ENCODE data around the gene HIPK1.
"Not testable (repeated sequence)": the region's sequence is repeated elsewhere in the genome, so short reads cannot be mapped to it uniquely, and the experiment has no call there.

HIPK1 gene

DNA sequence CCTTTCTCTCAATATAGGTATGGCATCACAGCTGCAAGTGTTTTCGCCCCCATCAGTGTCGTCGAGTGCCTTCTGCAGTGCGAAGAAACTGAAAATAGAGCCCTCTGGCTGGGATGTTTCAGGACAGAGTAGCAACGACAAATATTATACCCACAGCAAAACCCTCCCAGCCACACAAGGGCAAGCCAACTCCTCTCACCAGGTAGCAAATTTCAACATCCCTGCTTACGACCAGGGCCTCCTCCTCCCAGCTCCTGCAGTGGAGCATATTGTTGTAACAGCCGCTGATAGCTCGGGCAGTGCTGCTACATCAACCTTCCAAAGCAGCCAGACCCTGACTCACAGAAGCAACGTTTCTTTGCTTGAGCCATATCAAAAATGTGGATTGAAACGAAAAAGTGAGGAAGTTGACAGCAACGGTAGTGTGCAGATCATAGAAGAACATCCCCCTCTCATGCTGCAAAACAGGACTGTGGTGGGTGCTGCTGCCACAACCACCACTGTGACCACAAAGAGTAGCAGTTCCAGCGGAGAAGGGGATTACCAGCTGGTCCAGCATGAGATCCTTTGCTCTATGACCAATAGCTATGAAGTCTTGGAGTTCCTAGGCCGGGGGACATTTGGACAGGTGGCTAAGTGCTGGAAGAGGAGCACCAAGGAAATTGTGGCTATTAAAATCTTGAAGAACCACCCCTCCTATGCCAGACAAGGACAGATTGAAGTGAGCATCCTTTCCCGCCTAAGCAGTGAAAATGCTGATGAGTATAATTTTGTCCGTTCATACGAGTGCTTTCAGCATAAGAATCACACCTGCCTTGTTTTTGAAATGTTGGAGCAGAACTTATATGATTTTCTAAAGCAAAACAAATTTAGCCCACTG is 11.5 kb downstream of the HIPK1 start:
- in situ Hi-C loops (cut with MboI; ENCODE audit: low pct_unique_long_range_greater_than_20kb, low sequenced_read_pairs), result no loop called here
- DNase-seq, result peak; percentile 68

DNA sequence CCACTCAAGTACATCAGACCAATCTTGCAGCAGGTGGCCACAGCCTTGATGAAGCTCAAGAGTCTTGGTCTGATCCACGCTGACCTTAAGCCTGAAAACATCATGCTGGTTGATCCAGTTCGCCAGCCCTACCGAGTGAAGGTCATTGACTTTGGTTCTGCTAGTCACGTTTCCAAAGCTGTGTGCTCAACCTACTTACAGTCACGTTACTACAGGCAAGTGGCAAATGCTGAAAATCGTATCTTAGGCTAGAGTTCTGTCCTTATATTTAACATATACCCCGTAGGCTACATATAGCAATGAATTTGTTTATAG is 12.1 kb downstream of the HIPK1 start:
- DNase-seq, result no peak
- in situ Hi-C loops (cut with MboI; ENCODE audit: low pct_unique_long_range_greater_than_20kb, low sequenced_read_pairs), result no loop called here

DNA sequence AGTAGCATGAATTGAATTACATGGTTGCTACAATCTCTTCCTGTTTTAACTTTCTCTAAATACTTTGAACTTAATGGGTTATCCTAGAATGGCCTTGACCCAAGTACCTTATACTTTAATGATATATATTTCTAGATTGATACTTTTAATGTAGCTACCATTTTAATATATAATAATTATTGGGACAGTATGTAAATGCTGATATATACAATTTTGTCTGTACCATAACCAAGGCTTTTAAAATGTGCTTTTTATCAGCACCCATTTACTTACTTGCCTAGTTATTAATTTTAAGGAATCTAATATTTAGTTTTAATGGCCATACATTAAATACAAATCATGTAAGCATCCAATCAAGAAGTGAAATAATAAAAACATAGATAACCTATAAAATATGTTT is 13.4 kb downstream of the HIPK1 start:
- in situ Hi-C loops (cut with MboI; ENCODE audit: low pct_unique_long_range_greater_than_20kb, low sequenced_read_pairs), result no loop called here
- DNase-seq, result no peak

DNA sequence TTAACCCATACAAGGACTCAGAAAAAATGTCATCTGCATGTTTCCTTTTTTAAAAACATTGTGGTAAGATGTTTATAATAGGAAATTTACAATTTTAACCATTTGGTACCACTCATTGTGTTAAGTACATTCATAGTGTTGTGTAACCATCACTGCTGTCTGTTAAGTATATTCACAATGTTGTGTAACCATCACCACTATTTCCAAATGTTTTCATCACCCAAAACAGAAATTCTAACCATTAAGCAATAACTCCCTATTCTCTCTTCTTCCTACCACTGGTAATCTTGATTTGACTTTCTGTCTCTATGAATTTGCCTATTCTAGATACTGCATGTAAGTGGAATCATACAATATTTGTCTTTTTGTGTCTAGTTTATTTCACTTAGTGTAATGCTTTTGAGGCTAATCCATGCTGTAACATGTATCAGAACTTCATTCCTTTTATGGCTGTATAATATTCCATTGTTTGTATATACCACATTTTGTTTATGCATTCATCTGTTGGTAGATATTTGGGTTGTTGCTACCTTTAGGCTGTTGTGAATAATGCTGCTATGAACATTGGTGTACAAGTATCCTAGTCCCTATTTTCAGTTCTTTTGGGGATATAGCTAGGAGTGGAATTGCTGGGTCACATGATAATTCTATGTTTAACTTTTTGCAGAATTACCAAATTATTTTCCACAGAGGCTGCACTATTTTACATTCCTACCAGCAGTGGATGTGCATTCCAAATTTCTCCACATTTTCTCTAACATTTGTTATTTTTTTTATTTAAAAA is 14.1 kb downstream of the HIPK1 start:
- in situ Hi-C loops (cut with MboI; ENCODE audit: low pct_unique_long_range_greater_than_20kb, low sequenced_read_pairs), result no loop called here
- no peak for DNase-seq

DNA sequence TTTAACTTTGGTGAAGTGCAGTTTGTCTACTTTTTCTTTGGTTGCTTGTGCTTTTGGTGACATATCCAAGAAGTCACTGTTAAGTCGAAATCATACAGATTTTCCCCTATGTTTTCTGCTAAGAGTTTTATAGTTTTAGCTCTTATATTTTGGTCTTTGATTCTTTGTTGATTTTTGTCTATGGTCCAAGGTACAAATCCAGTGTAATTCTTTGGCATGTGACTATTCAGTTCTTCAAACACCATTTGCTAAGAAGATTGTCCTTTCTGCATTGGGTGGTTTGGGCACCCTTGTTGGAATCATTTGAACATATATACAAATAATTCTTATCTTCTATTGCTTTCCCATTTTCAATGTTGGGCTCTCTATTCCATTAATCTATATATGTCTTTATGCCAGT is 16.2 kb downstream of the HIPK1 start:
- in situ Hi-C loops (cut with MboI; ENCODE audit: low pct_unique_long_range_greater_than_20kb, low sequenced_read_pairs), result no loop called here
- no peak for DNase-seq

DNA sequence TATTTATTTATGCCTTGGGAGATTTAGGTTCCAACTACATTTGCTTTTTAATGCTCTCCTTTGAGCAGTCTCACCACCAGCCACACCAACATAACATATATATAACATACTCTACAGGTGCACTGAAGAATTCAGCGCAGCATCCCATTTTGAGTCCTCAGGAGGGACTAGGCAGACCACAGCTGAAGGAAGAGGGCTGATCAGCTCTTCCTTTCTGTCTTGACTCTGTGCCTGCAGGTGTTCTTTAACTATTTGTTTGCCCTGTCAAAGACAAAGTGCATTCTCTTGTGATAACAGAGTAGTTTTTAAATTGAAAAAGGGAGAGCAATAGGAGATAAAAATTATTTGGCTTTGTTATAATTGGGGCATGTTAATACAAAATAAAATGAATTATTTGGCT is 17.0 kb downstream of the HIPK1 start:
- in situ Hi-C loops (cut with MboI; ENCODE audit: low pct_unique_long_range_greater_than_20kb, low sequenced_read_pairs), result no loop called here
- DNase-seq, result no peak

DNA sequence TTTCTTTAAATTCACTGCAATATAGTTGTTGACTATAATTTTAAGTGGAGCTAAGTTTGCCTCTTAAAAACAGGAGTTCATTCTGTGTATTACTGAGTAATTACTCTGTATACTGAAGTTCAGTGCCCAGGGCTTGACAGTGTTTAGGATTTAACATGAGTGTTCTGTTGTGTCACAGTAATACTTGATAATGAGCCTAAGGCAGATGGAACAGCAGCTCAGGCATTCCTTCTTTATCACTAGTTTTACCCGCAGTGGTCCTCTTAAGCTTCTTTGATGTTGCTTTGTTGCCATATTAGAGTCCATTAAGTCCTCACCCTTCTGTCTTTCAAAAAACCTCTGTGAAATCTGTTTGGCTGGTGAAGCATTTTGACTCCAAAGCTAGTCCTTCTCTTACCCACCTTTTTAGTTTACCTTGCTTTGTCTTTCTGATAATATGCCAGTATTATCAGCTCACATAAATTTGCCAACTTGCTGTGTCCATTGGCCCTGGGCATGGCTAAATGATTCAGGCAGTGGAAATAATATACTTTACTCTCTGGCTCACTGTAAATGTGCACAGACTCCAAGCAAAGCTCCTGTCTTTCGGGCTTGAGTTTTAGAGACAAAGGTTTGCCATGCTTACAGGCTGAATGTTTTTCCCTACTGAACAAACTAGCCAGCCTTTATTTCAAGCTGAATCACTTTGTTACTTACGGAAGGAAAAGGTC is 17.7 kb downstream of the HIPK1 start:
- DNase-seq, result no peak
- in situ Hi-C loops (cut with MboI; ENCODE audit: low pct_unique_long_range_greater_than_20kb, low sequenced_read_pairs), result no loop called here

DNA sequence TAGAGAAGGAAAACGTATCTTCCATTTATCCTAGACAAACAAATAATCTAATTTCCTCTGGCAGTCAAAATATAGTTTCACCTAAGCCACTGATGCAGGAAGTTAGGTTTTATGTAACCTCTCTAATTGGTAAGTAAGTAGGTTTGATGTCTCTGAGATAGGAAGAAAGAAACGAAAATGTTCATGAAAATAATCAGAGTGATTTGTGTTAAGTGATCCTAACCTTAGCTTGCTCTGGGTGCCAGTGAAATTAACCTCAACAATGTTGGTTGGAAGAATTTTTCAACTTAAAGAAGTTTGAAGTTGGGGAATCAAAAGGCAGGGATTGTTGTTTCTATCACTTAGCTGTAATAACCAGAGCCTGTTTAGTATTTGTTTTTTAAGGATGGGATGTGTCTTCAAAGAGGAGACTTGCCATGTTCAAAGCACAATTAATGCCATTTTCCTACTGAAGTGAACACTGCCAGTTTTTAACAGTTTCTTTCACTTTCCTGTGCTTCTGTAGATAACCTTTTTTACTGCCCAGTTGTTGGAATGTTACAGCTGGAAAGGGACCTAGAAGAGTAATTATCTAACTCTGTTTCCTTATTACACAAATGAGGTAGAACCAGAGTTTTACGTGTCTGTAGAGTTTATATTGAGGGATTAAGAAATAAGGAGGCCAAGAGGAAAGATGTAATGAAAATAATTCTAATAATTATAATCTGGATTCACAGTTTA is 18.4 kb downstream of the HIPK1 start:
- no peak for DNase-seq
- in situ Hi-C loops (cut with MboI; ENCODE audit: low pct_unique_long_range_greater_than_20kb, low sequenced_read_pairs), result no loop called here

DNA sequence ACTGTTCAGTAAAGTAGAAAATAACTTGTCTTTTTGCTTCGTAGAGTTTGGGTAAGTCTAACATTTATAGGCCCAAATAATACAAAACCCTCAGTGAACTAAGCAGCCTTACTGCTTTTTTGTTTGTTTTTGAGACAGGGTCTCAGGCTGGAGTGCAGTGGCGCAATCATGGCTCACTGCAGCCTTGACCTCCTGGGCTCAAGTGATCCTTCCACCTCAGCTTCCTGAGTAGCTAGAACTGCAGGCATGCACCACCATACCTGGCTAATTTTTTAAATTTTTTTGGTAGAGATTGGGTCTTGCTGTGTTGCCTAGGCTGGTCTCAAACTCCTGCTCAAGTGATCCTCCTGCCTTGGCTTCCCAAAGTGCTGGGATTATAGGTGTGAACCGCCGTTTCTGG is 19.0 kb downstream of the HIPK1 start:
- DNase-seq; in situ Hi-C loops (cut with MboI; ENCODE audit: low pct_unique_long_range_greater_than_20kb, low sequenced_read_pairs): not testable (repeated sequence)

DNA sequence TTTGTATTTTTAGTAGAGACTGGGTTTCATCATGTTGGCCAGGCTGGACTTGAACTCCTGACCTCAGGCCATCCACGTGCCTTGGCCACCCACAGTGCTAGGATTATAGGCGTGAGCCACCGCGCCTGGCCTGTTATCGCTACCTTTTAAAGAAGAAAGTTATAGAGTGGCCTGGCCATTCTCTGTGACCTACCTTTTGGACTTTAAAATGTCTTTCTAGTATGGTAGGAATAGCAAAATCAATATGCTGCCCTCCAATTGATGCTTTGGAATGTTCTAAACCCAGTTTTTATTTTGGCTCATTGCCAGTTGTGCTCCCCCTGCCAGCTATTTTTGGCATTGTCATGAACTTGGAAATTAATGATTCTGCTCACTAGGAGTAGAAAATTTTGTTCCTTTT is 19.9 kb downstream of the HIPK1 start:
- peak; percentile 36 for DNase-seq
- in situ Hi-C loops (cut with MboI; ENCODE audit: low pct_unique_long_range_greater_than_20kb, low sequenced_read_pairs), result no loop called here

DNA sequence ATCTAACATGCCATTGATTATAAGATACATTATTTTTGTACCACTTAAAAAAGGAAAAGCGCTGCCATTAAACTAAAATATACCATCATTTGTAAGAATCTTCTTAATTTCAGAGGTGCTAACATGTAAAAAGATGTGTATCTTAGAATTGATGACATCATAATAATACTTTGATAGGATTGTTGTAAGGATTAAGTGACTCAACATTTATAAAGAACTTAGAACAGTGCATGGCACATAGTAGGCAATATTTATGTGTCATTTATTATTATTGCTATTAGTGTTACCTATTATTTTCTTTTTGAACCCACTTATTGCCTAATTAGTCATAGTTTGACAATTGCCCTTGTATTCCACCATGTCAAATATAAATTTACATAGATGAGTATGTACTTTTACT is 21.8 kb downstream of the HIPK1 start:
- in situ Hi-C loops (cut with MboI; ENCODE audit: low pct_unique_long_range_greater_than_20kb, low sequenced_read_pairs), result no loop called here
- DNase-seq, result no peak

DNA sequence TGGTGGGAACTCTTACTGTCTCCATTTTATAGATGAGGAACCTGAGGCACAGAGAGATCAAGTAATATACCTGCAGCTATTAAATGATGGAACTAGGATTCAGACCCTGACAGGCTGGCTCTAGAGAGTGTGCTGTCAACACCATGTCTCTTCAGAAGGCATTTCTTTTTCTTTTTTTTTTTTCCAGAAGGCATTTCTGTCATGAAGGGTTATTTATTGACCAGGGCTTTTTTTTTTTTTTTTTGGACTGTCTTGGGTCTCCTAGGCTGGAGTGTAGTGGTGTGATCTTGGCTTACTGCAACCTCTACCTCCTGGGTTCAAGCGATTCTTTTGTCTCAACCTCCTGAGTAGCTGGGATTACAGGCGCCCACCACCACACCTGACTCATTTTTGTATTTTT is 22.6 kb downstream of the HIPK1 start:
- DNase-seq, result no peak
- in situ Hi-C loops (cut with MboI; ENCODE audit: low pct_unique_long_range_greater_than_20kb, low sequenced_read_pairs), result no loop called here

DNA sequence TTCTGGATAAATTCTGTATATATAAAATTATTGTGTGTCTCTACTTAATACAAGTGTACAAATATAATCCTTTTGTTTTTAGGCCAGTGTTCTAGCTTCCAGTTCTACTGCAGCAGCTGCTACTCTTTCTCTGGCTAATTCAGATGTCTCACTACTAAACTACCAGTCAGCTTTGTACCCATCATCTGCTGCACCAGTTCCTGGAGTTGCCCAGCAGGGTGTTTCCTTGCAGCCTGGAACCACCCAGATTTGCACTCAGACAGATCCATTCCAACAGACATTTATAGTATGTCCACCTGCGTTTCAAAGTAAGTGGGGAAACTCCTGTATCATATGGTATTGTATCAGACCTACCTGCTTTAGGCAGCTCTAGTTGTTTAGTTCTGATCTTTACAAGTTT is 28.9 kb downstream of the HIPK1 start:
- DNase-seq, result no peak
- in situ Hi-C loops (cut with MboI; ENCODE audit: low pct_unique_long_range_greater_than_20kb, low sequenced_read_pairs), result no loop called here

DNA sequence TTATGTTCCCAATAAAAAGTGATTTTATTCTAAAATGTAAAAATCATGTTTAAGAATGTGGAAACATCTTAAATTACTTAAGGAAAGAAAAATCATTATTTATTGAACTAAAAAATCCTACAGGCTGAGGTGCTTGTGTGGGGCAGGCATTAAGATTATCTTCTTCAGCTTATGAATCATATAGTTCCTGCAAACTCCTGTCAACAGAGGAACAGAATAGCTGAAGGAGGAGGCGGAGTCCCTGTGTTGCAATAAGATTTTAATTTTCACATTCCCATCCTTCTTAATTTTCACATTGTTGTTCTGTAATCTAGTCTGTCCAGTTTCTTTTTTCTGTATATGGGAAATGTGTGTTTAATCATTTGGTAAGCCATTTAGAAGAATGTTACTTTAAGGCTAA is 29.6 kb downstream of the HIPK1 start:
- no peak for DNase-seq
- in situ Hi-C loops (cut with MboI; ENCODE audit: low pct_unique_long_range_greater_than_20kb, low sequenced_read_pairs), result no loop called here

DNA sequence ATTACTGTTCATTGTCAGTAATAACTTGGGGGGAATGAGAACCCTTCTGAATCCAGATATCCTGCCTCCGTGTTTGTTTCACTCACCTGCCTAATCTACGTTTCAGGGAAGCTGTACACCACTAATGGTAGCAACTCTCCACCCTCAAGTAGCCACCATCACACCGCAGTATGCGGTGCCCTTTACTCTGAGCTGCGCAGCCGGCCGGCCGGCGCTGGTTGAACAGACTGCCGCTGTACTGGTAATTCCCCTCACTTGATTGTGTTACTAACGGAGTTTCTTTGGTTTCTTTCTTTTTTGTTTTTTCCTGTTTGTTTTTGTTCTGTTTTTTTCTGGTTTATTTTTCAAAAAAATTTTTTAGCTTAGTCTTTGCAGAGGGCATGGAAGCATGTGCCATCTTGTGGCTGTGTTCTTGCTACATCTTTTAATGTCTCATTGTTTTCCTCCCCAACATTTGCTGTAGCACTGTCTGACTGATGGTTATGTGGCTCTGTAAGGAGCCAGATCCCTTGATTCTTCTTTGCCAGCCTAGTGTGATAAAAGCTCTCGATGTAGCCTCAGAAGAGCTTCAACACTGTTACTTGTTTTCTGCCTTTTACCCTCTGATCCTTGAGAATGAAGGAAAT is 34.3 kb downstream of the HIPK1 start:
- in situ Hi-C loops (cut with MboI; ENCODE audit: low pct_unique_long_range_greater_than_20kb, low sequenced_read_pairs), result no loop called here
- no peak for DNase-seq

DNA sequence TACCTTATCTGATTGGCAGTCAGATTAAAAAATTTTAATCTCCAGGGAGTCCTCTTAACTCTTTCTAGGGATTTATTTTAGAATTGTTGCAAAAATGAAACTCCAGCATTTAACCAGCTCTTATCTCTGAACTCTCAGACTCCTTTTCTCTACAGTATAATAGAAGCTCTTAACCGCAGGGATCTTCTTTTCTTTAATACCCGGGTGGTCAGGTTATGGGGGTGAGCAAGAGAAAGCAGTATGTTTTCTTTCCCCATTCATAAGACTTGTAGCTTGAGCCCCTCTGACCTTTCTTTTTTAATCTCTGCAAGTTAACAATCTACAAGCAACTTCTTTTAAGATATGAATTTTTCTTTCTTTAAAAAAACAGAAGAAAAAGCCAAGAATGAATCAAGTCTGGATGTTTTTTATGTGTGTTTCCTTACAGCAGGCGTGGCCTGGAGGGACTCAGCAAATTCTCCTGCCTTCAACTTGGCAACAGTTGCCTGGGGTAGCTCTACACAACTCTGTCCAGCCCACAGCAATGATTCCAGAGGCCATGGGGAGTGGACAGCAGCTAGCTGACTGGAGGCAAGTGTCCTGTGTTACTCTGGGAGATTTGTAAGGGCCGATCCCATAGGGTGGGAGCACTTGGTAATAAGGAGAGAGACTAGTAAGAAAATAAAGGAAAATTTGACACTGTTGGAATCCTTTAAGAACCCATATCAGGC is 36.7 kb downstream of the HIPK1 start:
- no peak for DNase-seq
- in situ Hi-C loops (cut with MboI; ENCODE audit: low pct_unique_long_range_greater_than_20kb, low sequenced_read_pairs), result no loop called here

DNA sequence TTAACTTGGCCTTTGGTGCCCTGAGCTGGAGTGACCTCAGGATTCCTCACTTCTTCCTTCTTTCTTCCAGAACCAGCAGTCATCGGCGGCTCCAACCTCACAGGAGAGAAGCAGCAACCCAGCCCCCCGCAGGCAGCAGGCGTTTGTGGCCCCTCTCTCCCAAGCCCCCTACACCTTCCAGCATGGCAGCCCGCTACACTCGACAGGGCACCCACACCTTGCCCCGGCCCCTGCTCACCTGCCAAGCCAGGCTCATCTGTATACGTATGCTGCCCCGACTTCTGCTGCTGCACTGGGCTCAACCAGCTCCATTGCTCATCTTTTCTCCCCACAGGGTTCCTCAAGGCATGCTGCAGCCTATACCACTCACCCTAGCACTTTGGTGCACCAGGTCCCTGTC is 43.8 kb downstream of the HIPK1 start:
- in situ Hi-C loops (cut with MboI; ENCODE audit: low pct_unique_long_range_greater_than_20kb, low sequenced_read_pairs), result no loop called here
- no peak for DNase-seq

DNA sequence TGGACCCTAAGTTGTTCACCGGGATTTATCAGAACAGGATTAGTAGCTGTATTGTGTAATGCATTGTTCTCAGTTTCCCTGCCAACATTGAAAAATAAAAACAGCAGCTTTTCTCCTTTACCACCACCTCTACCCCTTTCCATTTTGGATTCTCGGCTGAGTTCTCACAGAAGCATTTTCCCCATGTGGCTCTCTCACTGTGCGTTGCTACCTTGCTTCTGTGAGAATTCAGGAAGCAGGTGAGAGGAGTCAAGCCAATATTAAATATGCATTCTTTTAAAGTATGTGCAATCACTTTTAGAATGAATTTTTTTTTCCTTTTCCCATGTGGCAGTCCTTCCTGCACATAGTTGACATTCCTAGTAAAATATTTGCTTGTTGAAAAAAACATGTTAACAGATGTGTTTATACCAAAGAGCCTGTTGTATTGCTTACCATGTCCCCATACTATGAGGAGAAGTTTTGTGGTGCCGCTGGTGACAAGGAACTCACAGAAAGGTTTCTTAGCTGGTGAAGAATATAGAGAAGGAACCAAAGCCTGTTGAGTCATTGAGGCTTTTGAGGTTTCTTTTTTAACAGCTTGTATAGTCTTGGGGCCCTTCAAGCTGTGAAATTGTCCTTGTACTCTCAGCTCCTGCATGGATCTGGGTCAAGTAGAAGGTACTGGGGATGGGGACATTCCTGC is 46.2 kb downstream of the HIPK1 start:
- in situ Hi-C loops (cut with MboI; ENCODE audit: low pct_unique_long_range_greater_than_20kb, low sequenced_read_pairs), result loop anchor here (25.0 kb wide), 1 partner anchor 312 kb away; no protein-coding TSS in a partner anchor

More for the DNA sequence above, 46.2 kb downstream of the HIPK1 start:
- DNase-seq, result peak; percentile 60

Measured in KBM-7 (cell line).